ENCODE data around the gene STARD9. TPM values are rescaled to one million over a fixed set of nuclear protein-coding genes. Genes with fewer than 3 reads are reported as not detected.

STARD9 gene
- total and polyA plus RNA-seq, 2 of the 4 experiments (the other 2 are of a cell fraction), result 2.0 to 3.2 TPM

DNA sequence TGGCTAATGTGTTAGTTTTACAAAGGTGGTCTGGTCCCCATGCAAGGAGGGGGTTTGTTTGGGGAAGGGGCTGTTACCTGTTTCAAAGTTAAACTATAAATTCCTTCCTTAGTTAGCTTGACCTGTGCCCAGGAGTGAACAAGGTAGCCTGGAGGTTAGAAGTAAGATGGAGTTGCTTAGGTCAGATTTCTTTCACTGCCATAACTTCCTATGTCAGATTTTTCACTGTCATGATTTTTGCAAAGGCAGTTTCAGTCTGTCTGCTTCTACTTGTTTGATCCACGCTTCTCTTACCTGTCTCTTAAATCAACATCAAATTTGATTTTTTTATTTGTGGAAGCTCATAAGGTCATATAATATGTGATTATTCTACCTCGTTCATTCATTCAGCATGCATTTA lies 28.6 kb downstream of the STARD9 start:
- in situ Hi-C loops (cut with MboI; ENCODE audit: low sequenced_read_pairs) (no loop called here), intact Hi-C loops (cut with micrococcal nuclease) (no loop called here), dilution Hi-C loops (cut with HindIII; ENCODE audit: low sequenced_read_pairs, unreplicated experiment) (no loop called here)
- H3K56ac ChIP-seq (ENCODE audit: extremely low read depth, insufficient read depth, low read length), result no peak overlapping the region
- no peaks in the 10 kb centered on the region for H4K20me1 ChIP-seq (ENCODE audit: insufficient read depth, low read length)
- ChIA-PET POLR2A (ENCODE audit: unreplicated experiment) (no interaction called here), CTCF (no interaction called here)
- H2AK9ac ChIP-seq (replicated peaks; ENCODE audit: low read depth, low read length, poor library complexity), result no peak overlapping the region
- BruUV-seq (replicated peaks), result no TSS peak
- no CpG with 5 or more reads among the region's 2 CpGs for WGBS, 2 experiments (ENCODE audit: extremely low coverage in 2 of 2, insufficient read length in 1 of 2)
- no peak overlapping the region for H2BK120ac ChIP-seq (ENCODE audit: low read depth, low read length)
- DNase-seq (no peak), ATAC-seq (ENCODE audit: low read depth) (no peak)
- H3K36me3 ChIP-seq (ENCODE audit: control insufficient read depth, insufficient read depth, low read length), result no peaks in the 10 kb centered on the region
- no peak overlapping the region for H2BK5ac ChIP-seq (ENCODE audit: low read depth, low read length, poor library complexity, severe bottlenecking)
- peaks cover 13 to 27% of the 10 kb centered on the region in 2 experiments; a peak in 3 of 4 replicates for H3K79me1 ChIP-seq (ENCODE audit: low read depth in 1 of 2, low read length in 2 of 2)
- H3K4me1 ChIP-seq (ENCODE audit: control insufficient read depth, insufficient read depth, low read length), result peaks cover 2% of the 10 kb centered on the region; the same call in 1 of the 2 replicates
- no peak for TF ChIP-seq POLR2A (IDR thresholded peaks at IDR 0.05; ENCODE audit: low read depth, low read length)
- TF ChIP-seq, protein P1, sequence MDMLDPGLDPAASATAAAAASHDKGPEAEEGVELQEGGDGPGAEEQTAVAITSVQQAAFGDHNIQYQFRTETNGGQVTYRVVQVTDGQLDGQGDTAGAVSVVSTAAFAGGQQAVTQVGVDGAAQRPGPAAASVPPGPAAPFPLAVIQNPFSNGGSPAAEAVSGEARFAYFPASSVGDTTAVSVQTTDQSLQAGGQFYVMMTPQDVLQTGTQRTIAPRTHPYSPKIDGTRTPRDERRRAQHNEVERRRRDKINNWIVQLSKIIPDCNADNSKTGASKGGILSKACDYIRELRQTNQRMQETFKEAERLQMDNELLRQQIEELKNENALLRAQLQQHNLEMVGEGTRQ (IDR thresholded peaks at IDR 0.05; ENCODE audit: low read depth, low read length), result no peak
- no peak for TF ChIP-seq CEBPB (IDR thresholded peaks at IDR 0.05; ENCODE audit: low read depth, low read length)
- no peak for TF ChIP-seq BHLHE40 (IDR thresholded peaks at IDR 0.05; ENCODE audit: low read depth, low read length)
- TF ChIP-seq MAFK (IDR thresholded peaks at IDR 0.05; ENCODE audit: low read depth, low read length), result no peak
- TF ChIP-seq MXI1 (IDR thresholded peaks at IDR 0.05; ENCODE audit: borderline replicate concordance, low read depth, low read length), result no peak
- no peak for TF ChIP-seq RAD21 (IDR thresholded peaks at IDR 0.05; ENCODE audit: low read length)
- no peak for TF ChIP-seq SMC3 (IDR thresholded peaks at IDR 0.05; ENCODE audit: low read depth, low read length)
- no peak for TF ChIP-seq RFX5 (IDR thresholded peaks at IDR 0.05; ENCODE audit: low read depth, low read length)
- TF ChIP-seq CHD1 (IDR thresholded peaks at IDR 0.05; ENCODE audit: low read depth, low read length), result no peak
- TF ChIP-seq MAZ (IDR thresholded peaks at IDR 0.05; ENCODE audit: borderline replicate concordance, low read depth, low read length), result no peak
- TF ChIP-seq, protein P2, sequence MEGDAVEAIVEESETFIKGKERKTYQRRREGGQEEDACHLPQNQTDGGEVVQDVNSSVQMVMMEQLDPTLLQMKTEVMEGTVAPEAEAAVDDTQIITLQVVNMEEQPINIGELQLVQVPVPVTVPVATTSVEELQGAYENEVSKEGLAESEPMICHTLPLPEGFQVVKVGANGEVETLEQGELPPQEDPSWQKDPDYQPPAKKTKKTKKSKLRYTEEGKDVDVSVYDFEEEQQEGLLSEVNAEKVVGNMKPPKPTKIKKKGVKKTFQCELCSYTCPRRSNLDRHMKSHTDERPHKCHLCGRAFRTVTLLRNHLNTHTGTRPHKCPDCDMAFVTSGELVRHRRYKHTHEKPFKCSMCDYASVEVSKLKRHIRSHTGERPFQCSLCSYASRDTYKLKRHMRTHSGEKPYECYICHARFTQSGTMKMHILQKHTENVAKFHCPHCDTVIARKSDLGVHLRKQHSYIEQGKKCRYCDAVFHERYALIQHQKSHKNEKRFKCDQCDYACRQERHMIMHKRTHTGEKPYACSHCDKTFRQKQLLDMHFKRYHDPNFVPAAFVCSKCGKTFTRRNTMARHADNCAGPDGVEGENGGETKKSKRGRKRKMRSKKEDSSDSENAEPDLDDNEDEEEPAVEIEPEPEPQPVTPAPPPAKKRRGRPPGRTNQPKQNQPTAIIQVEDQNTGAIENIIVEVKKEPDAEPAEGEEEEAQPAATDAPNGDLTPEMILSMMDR (conservative IDR thresholded peaks at IDR 0.05; ENCODE audit: low read depth, low read length), result no peak
- TF ChIP-seq NFE2L2 (IDR thresholded peaks at IDR 0.05; ENCODE audit: low read depth, low read length), result no peak
- TF ChIP-seq, protein P3, sequence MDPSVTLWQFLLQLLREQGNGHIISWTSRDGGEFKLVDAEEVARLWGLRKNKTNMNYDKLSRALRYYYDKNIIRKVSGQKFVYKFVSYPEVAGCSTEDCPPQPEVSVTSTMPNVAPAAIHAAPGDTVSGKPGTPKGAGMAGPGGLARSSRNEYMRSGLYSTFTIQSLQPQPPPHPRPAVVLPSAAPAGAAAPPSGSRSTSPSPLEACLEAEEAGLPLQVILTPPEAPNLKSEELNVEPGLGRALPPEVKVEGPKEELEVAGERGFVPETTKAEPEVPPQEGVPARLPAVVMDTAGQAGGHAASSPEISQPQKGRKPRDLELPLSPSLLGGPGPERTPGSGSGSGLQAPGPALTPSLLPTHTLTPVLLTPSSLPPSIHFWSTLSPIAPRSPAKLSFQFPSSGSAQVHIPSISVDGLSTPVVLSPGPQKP (IDR thresholded peaks at IDR 0.05; ENCODE audit: borderline replicate concordance, low read depth, low read length), result no peak
- TF ChIP-seq FOS (IDR thresholded peaks at IDR 0.05; ENCODE audit: low read depth, low read length), result no peak
- no peak for TF ChIP-seq RCOR1 (IDR thresholded peaks at IDR 0.05; ENCODE audit: insufficient replicate concordance, low read length)
- H2AFZ ChIP-seq (replicated peaks; ENCODE audit: low read length, poor library complexity), result no peak overlapping the region
- H3K27ac ChIP-seq (ENCODE audit: insufficient read depth, low read length), result no peak overlapping the region
- H3K9me1 ChIP-seq (ENCODE audit: insufficient read depth, low read length), result peaks cover 4% of the 10 kb centered on the region
- no peaks in the 10 kb centered on the region for H3K9me3 ChIP-seq (ENCODE audit: control insufficient read depth, insufficient read depth, low read length)
- no peak overlapping the region for H4K5ac ChIP-seq (ENCODE audit: low read depth, low read length)
- H3K4me2 ChIP-seq (ENCODE audit: low read depth, low read length), result no peak overlapping the region
- H3K4ac ChIP-seq (ENCODE audit: low read depth, low read length), result no peak overlapping the region
- H2AK5ac ChIP-seq (ENCODE audit: low read depth, low read length), result no peak overlapping the region
- no peak overlapping the region for H3K18ac ChIP-seq (ENCODE audit: low read depth, low read length)
- no peak overlapping the region for H4K8ac ChIP-seq (ENCODE audit: low read depth in 2 of 2, low read length in 2 of 2)
- no peak overlapping the region for H4K91ac ChIP-seq (ENCODE audit: insufficient read depth, low read depth, low read length)
- no peak overlapping the region for H3K4me3 ChIP-seq (ENCODE audit: insufficient read depth, low read depth, low read length)
- no peak overlapping the region for H3K9ac ChIP-seq (ENCODE audit: low read depth, low read length)
- H3K14ac ChIP-seq (replicated peaks; ENCODE audit: low read depth, low read length), result no peak overlapping the region
- H3K27me3 ChIP-seq (ENCODE audit: control insufficient read depth, insufficient read depth, low read length), result no peaks in the 10 kb centered on the region
- H2BK15ac ChIP-seq (ENCODE audit: low read depth, low read length), result no peak overlapping the region
- H3K23ac ChIP-seq (ENCODE audit: low read depth, low read length), result no peak overlapping the region
- H2BK20ac ChIP-seq (ENCODE audit: low read depth, low read length), result no peak overlapping the region

Measured in IMR-90 (cell line).